NCI-H524 treated with DMSO at 0.1 percent for 48 hours (cell line): ENCODE measurements around the gene REEP1.
"Not testable (repeated sequence)": the region's sequence is repeated elsewhere in the genome, so short reads cannot be mapped to it uniquely, and the experiment has no call there.

Experiments used
- DNase-seq: peaks from one replicate; lab custom pipeline; 2025; lab: John Stamatoyannopoulos, UW

REEP1 gene

GRCh38 chr2:86243950-86244733 lies 93.3 kb downstream of the REEP1 start:
- DNase-seq, result no peak

GRCh38 chr2:86243272-86243671 lies 94.2 kb downstream of the REEP1 start:
- DNase-seq, result no peak

GRCh38 chr2:86241611-86242010 lies 95.8 kb downstream of the REEP1 start:
- DNase-seq, result no peak

GRCh38 chr2:86240251-86240650 lies 97.2 kb downstream of the REEP1 start:
- DNase-seq, result no peak

- no peak for DNase-seq
Measured at GRCh38 chr2:86239745-86240144, 97.7 kb downstream of the REEP1 start.

- no peak for DNase-seq
Measured at GRCh38 chr2:86239326-86239725, 98.1 kb downstream of the REEP1 start.

- DNase-seq, result no peak
Measured at GRCh38 chr2:86238354-86238753, 99.1 kb downstream of the REEP1 start.

- DNase-seq, result no peak
Measured at GRCh38 chr2:86237172-86237571, 100.3 kb downstream of the REEP1 start.

- no peak for DNase-seq
Measured at GRCh38 chr2:86235196-86235980, 102.0 kb downstream of the REEP1 start.

- no peak for DNase-seq
Measured at GRCh38 chr2:86234563-86235131, 102.8 kb downstream of the REEP1 start.

GRCh38 chr2:86233436-86233835 lies 104.0 kb downstream of the REEP1 start:
- DNase-seq, result no peak

GRCh38 chr2:86232910-86233309 lies 104.5 kb downstream of the REEP1 start:
- DNase-seq, result no peak

GRCh38 chr2:86232373-86232784 lies 105.0 kb downstream of the REEP1 start:
- no peak for DNase-seq

- no peak for DNase-seq
Measured at GRCh38 chr2:86231680-86232372, 105.6 kb downstream of the REEP1 start.

GRCh38 chr2:86230961-86231360 lies 106.5 kb downstream of the REEP1 start:
- no peak for DNase-seq

GRCh38 chr2:86229221-86229620 lies 108.2 kb downstream of the REEP1 start:
- no peak for DNase-seq

- DNase-seq, result not testable (repeated sequence)
Measured at GRCh38 chr2:86228574-86228973, 108.9 kb downstream of the REEP1 start.

- no peak for DNase-seq
Measured at GRCh38 chr2:86227685-86228084, 109.7 kb downstream of the REEP1 start.

GRCh38 chr2:86226636-86227520 lies 110.5 kb downstream of the REEP1 start:
- peak; percentile 20 for DNase-seq

- DNase-seq, result no peak
Measured at GRCh38 chr2:86226070-86226469, 111.4 kb downstream of the REEP1 start.

GRCh38 chr2:86225581-86225980 lies 111.8 kb downstream of the REEP1 start:
- DNase-seq, result no peak
